CD14-positive monocyte (primary cell): Measurements from ENCODE around the gene TEX29. TPM values are rescaled to one million over a fixed set of nuclear protein-coding genes. Genes with fewer than 3 reads are reported as not detected.
A peak's percentile ranks its signal among the peaks of the same experiment; 100 is the strongest.

Source experiments
- DNase-seq, 3 donors: peaks; one replicate each; pipeline ENCODE4 v3.0.0-alpha.2; 2011 to 2022
- H2AFZ ChIP-seq: 2 replicates; pipeline ENCODE4 v1.6.0; 2012; ENCODE audit warnings: mild to moderate bottlenecking, low read depth, low read length, inconsistent platforms; ENCODE audit not compliant: insufficient read depth, poor library complexity, severe bottlenecking
- H3K27ac ChIP-seq, 2 donors: 1 replicate in 1 of 2; 2 replicates in 1 of 2; pipeline ENCODE4 v1.5.1; 2012 to 2013; ENCODE audit warnings: low read length in 2 of 2, control low read depth in 1 of 2, inconsistent platforms in 1 of 2, low read depth in 1 of 2, mild to moderate bottlenecking in 1 of 2
- H3K27me3 ChIP-seq, 2 donors: one replicate each; pipeline versions ENCODE4 v1.6.0 to v1.6.1; 2011 to 2013; ENCODE audit warnings: low read length in 2 of 2; ENCODE audit not compliant: control insufficient read depth in 2 of 2, insufficient read depth in 2 of 2
- H3K36me3 ChIP-seq, 2 donors: replicated peaks in 1 of 2; 1 replicate in 1 of 2; 2 replicates in 1 of 2; pipeline versions ENCODE4 v1.5.1 to v1.6.1; 2012 to 2013; ENCODE audit warnings: low read length in 2 of 2, control low read depth in 1 of 2, inconsistent platforms in 1 of 2, mild to moderate bottlenecking in 1 of 2; ENCODE audit not compliant: insufficient read depth in 2 of 2, control insufficient read depth in 1 of 2
- H3K4me1 ChIP-seq, 2 donors: 1 replicate in 1 of 2; 2 replicates in 1 of 2; pipeline versions ENCODE4 v1.5.1 to v1.6.1; 2012 to 2013; ENCODE audit warnings: low read length in 2 of 2, control low read depth in 1 of 2, inconsistent platforms in 1 of 2, mild to moderate bottlenecking in 1 of 2, moderate library complexity in 1 of 2; ENCODE audit not compliant: insufficient read depth in 2 of 2, control insufficient read depth in 1 of 2
- H3K4me2 ChIP-seq: replicated peaks from 2 replicates; pipeline ENCODE3; 2012; ENCODE audit warnings: low read length, moderate library complexity, mild to moderate bottlenecking; ENCODE audit not compliant: poor library complexity, severe bottlenecking; ENCODE audit errors: extremely low read depth
- H3K4me3 ChIP-seq, 3 experiments: fragments of 200-600 bp in 1 of 3; sonication (generic) in 1 of 3; replicated peaks in 1 of 3; 1 replicate in 2 of 3; 2 replicates in 1 of 3; pipeline ENCODE4 v1.5.1; 2011 to 2013; ENCODE audit warnings: low read length in 3 of 3, mild to moderate bottlenecking in 3 of 3, control low read depth in 2 of 3, low read depth in 2 of 3, inconsistent platforms in 1 of 3, moderate library complexity in 1 of 3
- H3K79me2 ChIP-seq: 2 replicates; pipeline ENCODE4 v1.6.0; 2012; ENCODE audit warnings: mild to moderate bottlenecking, control low read depth, inconsistent platforms, low read length, moderate library complexity; ENCODE audit not compliant: insufficient read depth
- H3K9ac ChIP-seq: 2 replicates; pipeline ENCODE4 v1.6.0; 2017; ENCODE audit warnings: low read length, mild to moderate bottlenecking; ENCODE audit not compliant: insufficient read depth, poor library complexity, severe bottlenecking
- H3K9me3 ChIP-seq, 2 donors: replicated peaks in 1 of 2; 1 replicate in 1 of 2; 2 replicates in 1 of 2; pipeline versions ENCODE4 v1.5.1 to v1.6.1; 2012 to 2013; ENCODE audit warnings: low read length in 2 of 2, control low read depth in 1 of 2; ENCODE audit not compliant: control insufficient read depth in 1 of 2, insufficient read depth in 1 of 2
- H4K20me1 ChIP-seq: 2 replicates; pipeline ENCODE4 v1.6.0; 2012; ENCODE audit warnings: mild to moderate bottlenecking, low read length, control low read depth, moderate library complexity; ENCODE audit not compliant: insufficient read depth
- H3K27ac Mint-ChIP-seq, 7 donors: one replicate each; pipeline ENCODE4 v1.8.0; 2020; ENCODE audit warnings: mild to moderate bottlenecking in 7 of 7, mixed read lengths in 7 of 7, moderate library complexity in 6 of 7, inconsistent platforms in 2 of 7
- H3K27me3 Mint-ChIP-seq, 3 donors: one replicate each; pipeline ENCODE4 v1.8.0; 2021 to 2022; ENCODE audit warnings: low read depth in 3 of 3, mild to moderate bottlenecking in 3 of 3, mixed read lengths in 3 of 3, moderate library complexity in 3 of 3, inconsistent platforms in 1 of 3
- H3K36me3 Mint-ChIP-seq, 2 donors: one replicate each; pipeline ENCODE4 v1.8.0; 2020; ENCODE audit warnings: mixed read lengths in 2 of 2, inconsistent platforms in 1 of 2, mild to moderate bottlenecking in 1 of 2
- H3K4me1 Mint-ChIP-seq: one replicate; pipeline ENCODE4 v1.8.0; 2020; ENCODE audit warnings: mild to moderate bottlenecking, mixed read lengths
- H3K4me3 Mint-ChIP-seq, 2 donors: one replicate each; pipeline ENCODE4 v1.8.0; 2020; ENCODE audit warnings: mild to moderate bottlenecking in 2 of 2, mixed read lengths in 2 of 2, moderate library complexity in 1 of 2
- H3K9me3 Mint-ChIP-seq, 7 donors: one replicate each; pipeline ENCODE4 v1.8.0; 2020 to 2022; ENCODE audit warnings: mixed read lengths in 7 of 7, mild to moderate bottlenecking in 6 of 7, moderate library complexity in 6 of 7, inconsistent platforms in 2 of 7
- WGBS: methylation state at CpG from one replicate; pipeline ENCODE4 v1.1.5; 2013; ENCODE audit warnings: missing lambda C conversion rate; ENCODE audit not compliant: insufficient coverage; 5-methylcytosine and 5-hydroxymethylcytosine counted together
- intact Hi-C, 2 donors: fragments of 100-400 bp; cut with micrococcal nuclease; formaldehyde crosslinking; loops; one replicate each; pipeline versions ENCODE4 v1.15.0 to v1.15.1; 2023
- polyA plus RNA-seq, 3 donors: library from polyadenylated mRNA; depleted of rRNA in 1 of 3; unstranded in 2 of 3; stranded (reverse) in 1 of 3; fragments of 300-500 nt in 2 of 3; fragments of >200 nt in 1 of 3; fragmentation: Illumina TruSeq in 2 of 3; gene quantifications; 1 replicate in 2 of 3; 2 replicates in 1 of 3; pipeline ENCODE4 v1.2.3, GENCODE V29; 2012 to 2021
- TF ChIP-seq, protein P1 (sequence below): fragments of 200-600 bp; IDR thresholded peaks from one replicate; pipeline ENCODE4 v1.8.0; 2022; ENCODE audit warnings: antibody characterized with exemption, mild to moderate bottlenecking

Gene TEX29
- polyA plus RNA-seq, 3 donors = 0.27 to 0.29 TPM; not detected in 1

- Histone ChIP-seq H3K9me3 (no peaks in the 10 kb centered on the region), H4K20me1 (no peaks in the 10 kb centered on the region), H3K27me3 (no peaks in the 10 kb centered on the region), H3K4me3 (no peak overlapping the region), H3K4me2 (no peak overlapping the region), H3K4me1 (peaks cover 4 to 8% of the 10 kb centered on the region in 2 donors), H2AFZ (no peak overlapping the region), H3K79me2 (no peaks in the 10 kb centered on the region), H3K9ac (no peak overlapping the region), H3K36me3 (peaks cover 73 to 97% of the 10 kb centered on the region in 2 donors), H3K27ac (no peak overlapping the region)
- intact Hi-C loops = no loop called here
- Mint-ChIP-seq H3K4me3 (no peak overlapping the region), H3K9me3 (peaks cover 0 to 3% (median 0%) of the 10 kb centered on the region in 7 donors), H3K4me1 (peaks cover 11% of the 10 kb centered on the region), H3K36me3 (peaks cover 83 to 94% of the 10 kb centered on the region in 2 donors), H3K27ac (peak overlapping the region in 1 of 7 donors; percentile 2), H3K27me3 (peaks cover 0 to 1% (median 0%) of the 10 kb centered on the region in 3 donors)
- no peak for DNase-seq
- TF ChIP-seq, protein P1, sequence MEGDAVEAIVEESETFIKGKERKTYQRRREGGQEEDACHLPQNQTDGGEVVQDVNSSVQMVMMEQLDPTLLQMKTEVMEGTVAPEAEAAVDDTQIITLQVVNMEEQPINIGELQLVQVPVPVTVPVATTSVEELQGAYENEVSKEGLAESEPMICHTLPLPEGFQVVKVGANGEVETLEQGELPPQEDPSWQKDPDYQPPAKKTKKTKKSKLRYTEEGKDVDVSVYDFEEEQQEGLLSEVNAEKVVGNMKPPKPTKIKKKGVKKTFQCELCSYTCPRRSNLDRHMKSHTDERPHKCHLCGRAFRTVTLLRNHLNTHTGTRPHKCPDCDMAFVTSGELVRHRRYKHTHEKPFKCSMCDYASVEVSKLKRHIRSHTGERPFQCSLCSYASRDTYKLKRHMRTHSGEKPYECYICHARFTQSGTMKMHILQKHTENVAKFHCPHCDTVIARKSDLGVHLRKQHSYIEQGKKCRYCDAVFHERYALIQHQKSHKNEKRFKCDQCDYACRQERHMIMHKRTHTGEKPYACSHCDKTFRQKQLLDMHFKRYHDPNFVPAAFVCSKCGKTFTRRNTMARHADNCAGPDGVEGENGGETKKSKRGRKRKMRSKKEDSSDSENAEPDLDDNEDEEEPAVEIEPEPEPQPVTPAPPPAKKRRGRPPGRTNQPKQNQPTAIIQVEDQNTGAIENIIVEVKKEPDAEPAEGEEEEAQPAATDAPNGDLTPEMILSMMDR = no peak
- WGBS = 98% methylated on average over 14 of the region's 14 CpGs
Observed at GRCh38 chr13:111284565-111284964, 35.9 kb upstream of the TEX29 start.

DNA sequence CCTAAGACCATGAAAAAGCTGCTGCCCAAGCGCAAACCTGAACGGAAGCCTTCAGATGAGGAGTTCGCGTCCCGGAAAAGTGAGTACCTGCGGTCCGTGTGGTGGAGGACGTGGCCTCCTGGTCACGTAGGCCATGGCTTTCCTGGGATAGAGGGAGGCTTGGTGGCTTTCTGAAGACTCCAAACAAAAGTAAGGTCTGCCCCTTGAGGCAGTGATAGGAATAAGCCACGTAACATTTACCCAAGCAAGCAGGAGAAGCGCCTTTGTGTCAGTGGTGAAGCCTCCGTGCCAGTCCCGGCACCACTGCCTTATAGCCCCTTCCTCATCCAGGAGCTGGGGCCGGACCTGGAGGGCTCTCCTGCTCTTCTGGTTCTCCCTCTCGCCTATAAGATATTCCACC, 34.3 kb upstream of the TEX29 start:
- H2AFZ ChIP-seq = no peak overlapping the region
- H3K4me3 ChIP-seq = no peak overlapping the region
- no peaks in the 10 kb centered on the region for H3K9me3 ChIP-seq
- Mint-ChIP-seq H3K4me1 (peaks cover 10% of the 10 kb centered on the region), H3K4me3 (no peak overlapping the region), H3K9me3 (peaks cover 0 to 3% (median 0%) of the 10 kb centered on the region in 7 donors), H3K27me3 (no peaks in the 10 kb centered on the region), H3K36me3 (peaks cover 79 to 92% of the 10 kb centered on the region in 2 donors), H3K27ac (peak overlapping the region in 2 of 7 donors; percentile 10 to 25)
- no peaks in the 10 kb centered on the region for H3K79me2 ChIP-seq
- intact Hi-C loops = no loop called here
- TF ChIP-seq, protein P1 = no peak
- no peak overlapping the region for H3K4me2 ChIP-seq
- H3K27ac ChIP-seq = no peak overlapping the region
- H3K36me3 ChIP-seq = peaks cover 77 to 98% of the 10 kb centered on the region in 2 donors
- peaks cover 4 to 8% of the 10 kb centered on the region in 2 donors for H3K4me1 ChIP-seq
- WGBS = 90% methylated on average over 13 of the region's 15 CpGs
- no peak overlapping the region for H3K9ac ChIP-seq
- no peaks in the 10 kb centered on the region for H3K27me3 ChIP-seq
- H4K20me1 ChIP-seq = no peaks in the 10 kb centered on the region
- DNase-seq = no peak
